Measurements from ENCODE around the gene DDX17. TPM values are rescaled to one million over a fixed set of nuclear protein-coding genes. Genes with fewer than 3 reads are reported as not detected.
A peak's percentile ranks its signal among the peaks of the same experiment; 100 is the strongest.

Gene DDX17
- total and polyA plus RNA-seq, 2 experiments from 2014 or later = 88.0 to 603 TPM

DNA sequence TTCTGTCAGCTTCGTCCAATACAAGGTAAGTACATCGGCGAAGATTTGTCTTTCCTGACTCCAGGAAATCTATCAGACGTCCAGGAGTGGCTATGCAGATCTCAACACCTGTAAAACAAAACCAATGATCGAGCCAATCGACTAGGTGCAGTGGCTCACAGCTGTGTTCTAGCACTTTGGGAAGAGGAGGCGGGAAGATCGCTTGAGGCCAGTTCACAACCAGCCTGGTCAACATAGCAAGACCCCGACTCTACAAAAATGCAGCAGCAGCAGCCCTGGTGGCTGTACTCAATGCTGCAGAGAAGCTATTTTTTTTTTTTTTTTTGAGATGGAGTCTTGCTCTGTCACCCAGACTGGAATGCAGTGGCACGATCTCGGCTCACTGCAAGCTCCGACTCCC, 11.2 kb downstream of the DDX17 start:
- Histone ChIP-seq H3K27me3 (ENCODE audit: insufficient read depth) (no peaks in the 10 kb centered on the region), H3F3A (replicated peaks; ENCODE audit: low read depth) (peaks cover 44% of the 10 kb centered on the region), H3K4me1 (ENCODE audit: insufficient read depth) (peaks cover 11% of the 10 kb centered on the region), H4K20me1 (replicated peaks; ENCODE audit: insufficient read depth) (peaks cover 46% of the 10 kb centered on the region), H3K27ac (ENCODE audit: low read depth) (peak overlapping the region; percentile 60; the same call in 1 of the 2 replicates), H3K4me3 (no peak overlapping the region), H2AFZ (no peak overlapping the region), H3K36me3 (ENCODE audit: insufficient read depth) (peaks cover 93% of the 10 kb centered on the region), H3K79me2 (replicated peaks; ENCODE audit: insufficient read depth) (peaks cover 71% of the 10 kb centered on the region), H3K9me2 (ENCODE audit: insufficient read depth) (no peaks in the 10 kb centered on the region), H3K4me2 (no peak overlapping the region)
- peak; percentile 40 for ATAC-seq
- Mint-ChIP-seq H3K36me3 (ENCODE audit: low read depth) (peaks cover 98% of the 10 kb centered on the region), H3K9me3 (no peaks in the 10 kb centered on the region), H3K4me3 (no peak overlapping the region), H3K27me3 (ENCODE audit: insufficient read depth, low read depth, poor library complexity) (peaks cover 4% of the 10 kb centered on the region), H3K27ac (no peak overlapping the region; the same call in 1 of the 2 replicates), H3K4me1 (peaks cover 32% of the 10 kb centered on the region)
- DNase-seq (ENCODE audit: low spot score) = no peak
- TF ChIP-seq, protein P1, sequence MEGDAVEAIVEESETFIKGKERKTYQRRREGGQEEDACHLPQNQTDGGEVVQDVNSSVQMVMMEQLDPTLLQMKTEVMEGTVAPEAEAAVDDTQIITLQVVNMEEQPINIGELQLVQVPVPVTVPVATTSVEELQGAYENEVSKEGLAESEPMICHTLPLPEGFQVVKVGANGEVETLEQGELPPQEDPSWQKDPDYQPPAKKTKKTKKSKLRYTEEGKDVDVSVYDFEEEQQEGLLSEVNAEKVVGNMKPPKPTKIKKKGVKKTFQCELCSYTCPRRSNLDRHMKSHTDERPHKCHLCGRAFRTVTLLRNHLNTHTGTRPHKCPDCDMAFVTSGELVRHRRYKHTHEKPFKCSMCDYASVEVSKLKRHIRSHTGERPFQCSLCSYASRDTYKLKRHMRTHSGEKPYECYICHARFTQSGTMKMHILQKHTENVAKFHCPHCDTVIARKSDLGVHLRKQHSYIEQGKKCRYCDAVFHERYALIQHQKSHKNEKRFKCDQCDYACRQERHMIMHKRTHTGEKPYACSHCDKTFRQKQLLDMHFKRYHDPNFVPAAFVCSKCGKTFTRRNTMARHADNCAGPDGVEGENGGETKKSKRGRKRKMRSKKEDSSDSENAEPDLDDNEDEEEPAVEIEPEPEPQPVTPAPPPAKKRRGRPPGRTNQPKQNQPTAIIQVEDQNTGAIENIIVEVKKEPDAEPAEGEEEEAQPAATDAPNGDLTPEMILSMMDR (conservative IDR thresholded peaks at IDR 0.05; ENCODE audit: low read depth in 2 of 2) = peak in 1 of 2 experiments; percentile 5; a peak in 1 of 4 replicates
- TF ChIP-seq ZNF331 (CRISPR knock-in tag; IDR thresholded peaks at IDR 0.05; ENCODE audit: low read depth) = no peak

DNA sequence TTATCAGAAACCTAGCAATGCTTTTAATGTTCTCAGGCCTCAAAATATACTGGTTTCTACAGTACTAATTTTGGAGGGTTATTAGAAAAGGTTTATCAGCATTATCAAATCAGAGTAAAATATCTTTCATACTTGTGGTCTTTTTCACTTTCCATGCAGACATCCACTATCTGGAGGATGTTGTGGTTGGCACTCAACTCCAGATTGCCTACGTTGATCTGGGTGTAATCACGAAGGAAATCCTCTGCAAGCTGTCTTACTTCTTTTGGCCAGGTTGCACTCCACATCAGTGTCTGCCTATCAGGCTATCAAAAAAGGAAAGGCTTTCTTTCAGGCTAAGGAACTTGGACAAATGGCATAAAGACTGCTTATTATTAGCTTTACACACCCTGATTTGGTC, 11.6 kb downstream of the DDX17 start:
- H3K4me3 Mint-ChIP-seq = no peak overlapping the region
- TF ChIP-seq JUNB (IDR thresholded peaks at IDR 0.05; ENCODE audit: unreplicated experiment) = no peak
- Histone ChIP-seq H4K20me1 (replicated peaks; ENCODE audit: insufficient read depth) (peaks cover 44% of the 10 kb centered on the region), H3K79me2 (replicated peaks; ENCODE audit: insufficient read depth) (peaks cover 67% of the 10 kb centered on the region), H3K27me3 (ENCODE audit: insufficient read depth) (no peaks in the 10 kb centered on the region), H3K9me2 (ENCODE audit: insufficient read depth) (no peaks in the 10 kb centered on the region), H3K27ac (ENCODE audit: low read depth) (peak overlapping the region; percentile 60; the same call in 1 of the 2 replicates), H3K4me2 (no peak overlapping the region), H2AFZ (no peak overlapping the region), H3K4me1 (ENCODE audit: insufficient read depth) (peaks cover 12% of the 10 kb centered on the region), H3F3A (replicated peaks; ENCODE audit: low read depth) (peaks cover 44% of the 10 kb centered on the region), H3K36me3 (ENCODE audit: insufficient read depth) (peaks cover 93% of the 10 kb centered on the region), H3K4me3 (no peak overlapping the region)
- DNase-seq (ENCODE audit: low spot score) (no peak), ATAC-seq (no peak)
- H3K27ac Mint-ChIP-seq = no peak overlapping the region
- no peaks in the 10 kb centered on the region for H3K9me3 Mint-ChIP-seq
- peaks cover 4% of the 10 kb centered on the region for H3K27me3 Mint-ChIP-seq (ENCODE audit: insufficient read depth, low read depth, poor library complexity)
- H3K4me1 Mint-ChIP-seq = peaks cover 37% of the 10 kb centered on the region
- peaks cover 98% of the 10 kb centered on the region for H3K36me3 Mint-ChIP-seq (ENCODE audit: low read depth)

- no peak overlapping the region for H3K4me2 ChIP-seq
- peak overlapping the region; percentile 87; the same call in 1 of the 2 replicates for H3K27ac ChIP-seq (ENCODE audit: low read depth)
- no peak overlapping the region for H3K4me3 ChIP-seq
- Mint-ChIP-seq H3K4me3 (no peak overlapping the region), H3K4me1 (peaks cover 42% of the 10 kb centered on the region), H3K9me3 (no peaks in the 10 kb centered on the region), H3K36me3 (ENCODE audit: low read depth) (peaks cover 97% of the 10 kb centered on the region), H3K27ac (peak overlapping the region; percentile 62; the same call in 1 of the 2 replicates), H3K27me3 (ENCODE audit: insufficient read depth, low read depth, poor library complexity) (peaks cover 10% of the 10 kb centered on the region)
- ATAC-seq (no peak), DNase-seq (ENCODE audit: low spot score) (no peak)
- peaks cover 90% of the 10 kb centered on the region for H3K36me3 ChIP-seq (ENCODE audit: insufficient read depth)
- no peak for TF ChIP-seq NANOG (IDR thresholded peaks at IDR 0.05; ENCODE audit: borderline replicate concordance)
- TF ChIP-seq JUNB (IDR thresholded peaks at IDR 0.05; ENCODE audit: unreplicated experiment) = no peak
- TF ChIP-seq STAT1 (IDR thresholded peaks at IDR 0.05; ENCODE audit: unreplicated experiment) = no peak
- no peak for TF ChIP-seq EZH2 (IDR thresholded peaks at IDR 0.05; ENCODE audit: low read depth, unreplicated experiment)
- TF ChIP-seq, protein P2, sequence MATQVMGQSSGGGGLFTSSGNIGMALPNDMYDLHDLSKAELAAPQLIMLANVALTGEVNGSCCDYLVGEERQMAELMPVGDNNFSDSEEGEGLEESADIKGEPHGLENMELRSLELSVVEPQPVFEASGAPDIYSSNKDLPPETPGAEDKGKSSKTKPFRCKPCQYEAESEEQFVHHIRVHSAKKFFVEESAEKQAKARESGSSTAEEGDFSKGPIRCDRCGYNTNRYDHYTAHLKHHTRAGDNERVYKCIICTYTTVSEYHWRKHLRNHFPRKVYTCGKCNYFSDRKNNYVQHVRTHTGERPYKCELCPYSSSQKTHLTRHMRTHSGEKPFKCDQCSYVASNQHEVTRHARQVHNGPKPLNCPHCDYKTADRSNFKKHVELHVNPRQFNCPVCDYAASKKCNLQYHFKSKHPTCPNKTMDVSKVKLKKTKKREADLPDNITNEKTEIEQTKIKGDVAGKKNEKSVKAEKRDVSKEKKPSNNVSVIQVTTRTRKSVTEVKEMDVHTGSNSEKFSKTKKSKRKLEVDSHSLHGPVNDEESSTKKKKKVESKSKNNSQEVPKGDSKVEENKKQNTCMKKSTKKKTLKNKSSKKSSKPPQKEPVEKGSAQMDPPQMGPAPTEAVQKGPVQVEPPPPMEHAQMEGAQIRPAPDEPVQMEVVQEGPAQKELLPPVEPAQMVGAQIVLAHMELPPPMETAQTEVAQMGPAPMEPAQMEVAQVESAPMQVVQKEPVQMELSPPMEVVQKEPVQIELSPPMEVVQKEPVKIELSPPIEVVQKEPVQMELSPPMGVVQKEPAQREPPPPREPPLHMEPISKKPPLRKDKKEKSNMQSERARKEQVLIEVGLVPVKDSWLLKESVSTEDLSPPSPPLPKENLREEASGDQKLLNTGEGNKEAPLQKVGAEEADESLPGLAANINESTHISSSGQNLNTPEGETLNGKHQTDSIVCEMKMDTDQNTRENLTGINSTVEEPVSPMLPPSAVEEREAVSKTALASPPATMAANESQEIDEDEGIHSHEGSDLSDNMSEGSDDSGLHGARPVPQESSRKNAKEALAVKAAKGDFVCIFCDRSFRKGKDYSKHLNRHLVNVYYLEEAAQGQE (IDR thresholded peaks at IDR 0.05; ENCODE audit: unreplicated experiment) = no peak
- TF ChIP-seq POLR2AphosphoS5 (IDR thresholded peaks at IDR 0.05; ENCODE audit: low read depth) = no peak
- TF ChIP-seq ZNF114 (CRISPR knock-in tag; IDR thresholded peaks at IDR 0.05) = no peak
- peaks cover 55% of the 10 kb centered on the region for H3K79me2 ChIP-seq (replicated peaks; ENCODE audit: insufficient read depth)
- H3F3A ChIP-seq (replicated peaks; ENCODE audit: low read depth) = peaks cover 35% of the 10 kb centered on the region; the same call in 1 of the 2 replicates
- no peak overlapping the region for H2AFZ ChIP-seq
- peaks cover 12% of the 10 kb centered on the region for H3K4me1 ChIP-seq (ENCODE audit: insufficient read depth)
- H3K27me3 ChIP-seq (ENCODE audit: insufficient read depth) = no peaks in the 10 kb centered on the region
- H4K20me1 ChIP-seq (replicated peaks; ENCODE audit: insufficient read depth) = peaks cover 28% of the 10 kb centered on the region
- H3K9me2 ChIP-seq (ENCODE audit: insufficient read depth) = no peaks in the 10 kb centered on the region
Measured at GRCh38 chr22:38491707-38492348, 14.3 kb downstream of the DDX17 start.

All from GM23338 (cell line).